ENCODE measurements around the gene NFIX.

The NFIX gene

DNA sequence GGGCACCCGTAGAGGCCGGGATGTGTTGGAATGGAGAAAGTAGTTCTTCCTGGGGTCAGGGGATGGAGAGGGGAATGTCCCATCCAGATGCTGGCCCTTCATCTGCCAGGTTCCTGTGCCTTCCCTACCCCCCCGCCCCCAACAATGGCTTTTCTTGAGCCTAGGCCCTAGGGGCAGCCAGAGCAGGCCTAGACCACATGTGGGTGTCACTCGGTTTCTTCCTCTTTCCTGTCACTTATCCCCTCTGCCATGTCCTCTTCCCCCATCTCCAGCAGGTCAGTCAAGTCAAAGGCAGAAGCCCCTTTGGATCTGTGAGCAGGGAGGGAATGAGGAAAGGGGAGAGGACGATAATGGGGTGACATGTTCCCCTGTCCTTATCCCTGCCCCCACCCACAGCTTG, 71.0 kb downstream of the NFIX start:
- DNase-seq (ENCODE audit: low read depth), result no peak
- no peak for TF ChIP-seq CTCF (IDR thresholded peaks at IDR 0.05; ENCODE audit: insufficient read depth, low read depth, low read length, missing control alignments)
- H3K4me3 ChIP-seq (ENCODE audit: low read length), result no peak overlapping the region

- TF ChIP-seq CTCF (IDR thresholded peaks at IDR 0.05; ENCODE audit: insufficient read depth, low read depth, low read length, missing control alignments), result no peak
- DNase-seq (ENCODE audit: low read depth), result no peak
- no peak overlapping the region for H3K4me3 ChIP-seq (ENCODE audit: low read length)
Observed at GRCh38 chr19:13066933-13067807, 71.9 kb downstream of the NFIX start.

DNA sequence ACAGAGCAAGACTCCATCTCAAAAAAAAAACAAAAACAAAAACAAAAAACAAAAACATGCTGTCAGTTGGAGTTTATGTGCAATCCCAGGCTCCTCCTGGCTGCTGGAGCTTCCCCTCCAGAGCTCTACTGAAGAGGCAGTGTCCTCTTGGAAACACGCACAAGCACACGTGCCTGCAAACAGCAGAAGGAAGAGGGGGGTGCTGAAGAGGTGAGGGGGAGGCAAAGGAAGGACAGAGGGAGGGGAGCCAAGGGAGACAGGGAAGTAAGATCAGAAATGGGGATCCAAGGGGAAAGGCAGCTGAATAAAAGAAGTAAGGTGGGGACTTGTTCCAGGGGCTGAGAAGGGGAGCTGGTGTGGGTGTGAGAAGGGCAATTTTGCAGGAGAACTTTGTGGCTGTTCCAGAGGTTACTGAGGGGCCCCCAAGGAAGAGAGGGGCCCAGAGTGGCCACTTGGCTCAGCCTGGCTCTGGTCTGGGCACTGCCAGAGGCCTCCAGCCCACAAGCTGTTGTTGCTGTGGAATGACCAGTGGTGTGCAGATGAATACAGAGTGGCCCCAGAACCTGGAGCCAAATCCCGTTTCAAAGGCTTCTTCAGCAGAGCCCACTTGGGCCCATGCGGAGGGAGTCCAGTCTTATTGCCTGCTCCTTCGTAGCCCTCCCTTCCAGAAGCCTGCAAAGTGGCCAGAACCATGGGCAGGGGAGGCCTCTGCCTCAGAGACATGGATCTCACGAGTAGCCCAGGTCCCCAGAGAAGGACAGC, 73.0 kb downstream of the NFIX start:
- TF ChIP-seq CTCF (IDR thresholded peaks at IDR 0.05; ENCODE audit: insufficient read depth, low read depth, low read length, missing control alignments), result no peak
- H3K4me3 ChIP-seq (ENCODE audit: low read length), result no peak overlapping the region
- DNase-seq (ENCODE audit: low read depth), result no peak

- no peak for TF ChIP-seq CTCF (IDR thresholded peaks at IDR 0.05; ENCODE audit: insufficient read depth, low read depth, low read length, missing control alignments)
- H3K4me3 ChIP-seq (ENCODE audit: low read length), result no peak overlapping the region
- DNase-seq (ENCODE audit: low read depth), result no peak
Observed at GRCh38 chr19:13069415-13070359, 74.4 kb downstream of the NFIX start.

DNA sequence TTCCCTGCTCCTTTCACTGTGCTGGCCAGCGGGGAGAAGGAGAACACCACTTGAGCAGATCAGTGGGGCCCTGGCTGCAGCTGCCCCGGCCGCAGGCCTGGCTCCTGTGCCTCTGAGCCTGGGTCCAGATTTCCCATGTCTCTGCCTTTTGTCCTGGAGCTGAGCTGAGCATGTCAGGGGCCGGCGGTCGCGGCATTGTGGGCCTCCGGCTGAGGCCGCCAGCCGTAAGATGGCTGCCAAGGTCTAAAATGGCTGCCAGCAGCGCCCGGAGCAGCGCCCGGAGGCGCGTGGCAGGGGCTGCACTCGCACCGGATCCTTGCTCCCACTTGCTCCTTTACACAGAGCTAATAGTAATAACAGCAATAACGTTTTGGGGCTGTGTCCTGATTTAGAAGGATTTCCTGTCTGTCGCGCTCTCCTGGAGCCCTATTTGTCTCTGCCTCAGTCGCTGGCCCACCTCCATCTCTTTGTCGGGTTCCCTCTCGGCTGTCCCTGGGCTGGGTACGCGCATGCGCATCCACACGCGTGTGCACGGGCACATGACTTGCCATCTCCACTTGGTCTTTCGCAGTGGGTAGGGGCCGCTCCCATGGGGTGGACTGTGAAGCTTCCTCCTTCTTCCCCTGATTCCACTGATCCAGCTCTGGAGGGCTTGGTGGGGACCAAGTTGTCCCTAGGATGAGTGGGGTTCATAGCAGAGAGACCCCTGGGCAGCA, 75.3 kb downstream of the NFIX start:
- TF ChIP-seq CTCF (IDR thresholded peaks at IDR 0.05; ENCODE audit: insufficient read depth, low read depth, low read length, missing control alignments), result no peak
- H3K4me3 ChIP-seq (ENCODE audit: low read length), result no peak overlapping the region
- no peak for DNase-seq (ENCODE audit: low read depth)
